ENCODE results near the gene NCF4. TPM values are rescaled to one million over a fixed set of nuclear protein-coding genes. Genes with fewer than 3 reads are reported as not detected.

NCF4 gene
- total RNA-seq, 1 experiment from 2014 or later = not detected

DNA sequence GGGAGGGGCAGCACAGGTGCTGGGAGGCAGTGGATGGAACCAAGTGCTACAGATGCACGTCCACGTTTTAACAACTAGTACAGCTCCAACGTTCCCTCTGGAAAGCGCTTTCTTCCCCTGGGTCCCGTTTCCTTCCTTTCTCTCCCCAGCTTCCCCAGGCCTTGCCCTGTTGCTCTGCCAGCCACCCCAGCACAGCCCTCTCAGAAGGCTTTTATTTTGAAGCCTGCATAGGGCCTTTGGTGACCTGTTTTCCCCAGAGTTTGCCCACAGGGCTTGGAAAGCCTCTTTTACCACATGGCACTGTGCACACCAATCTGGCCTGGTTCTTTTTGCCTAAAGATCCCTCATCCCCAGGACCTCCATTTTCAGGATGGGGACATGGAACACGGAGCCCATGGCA is 13.9 kb upstream of the NCF4 start:
- no peak for DNase-seq (ENCODE audit: low spot score)
- POLR2A ChIA-PET (ENCODE audit: low non-redundant PET) = no interaction called here
- Histone ChIP-seq H3K4me3 (ENCODE audit: low read depth, low read length, poor library complexity, severe bottlenecking) (no peak overlapping the region), H3K36me3 (ENCODE audit: insufficient read depth, low read length, poor library complexity, severe bottlenecking) (no peaks in the 10 kb centered on the region), H3K4me1 (ENCODE audit: insufficient read depth, low read length, poor library complexity, severe bottlenecking) (no peaks in the 10 kb centered on the region), H3K27me3 (replicated peaks; ENCODE audit: insufficient read depth, low read depth, low read length, poor library complexity) (peaks cover 9% of the 10 kb centered on the region), H3K9me3 (ENCODE audit: low read depth, low read length, poor library complexity, severe bottlenecking) (no peaks in the 10 kb centered on the region), H3K27ac (ENCODE audit: low read depth, low read length, poor library complexity, severe bottlenecking) (no peak overlapping the region)
- TF ChIP-seq EZH2 (IDR thresholded peaks at IDR 0.05; ENCODE audit: borderline replicate concordance, low read depth, low read length, poor library complexity, severe bottlenecking) = no peak
- TF ChIP-seq, protein P1, sequence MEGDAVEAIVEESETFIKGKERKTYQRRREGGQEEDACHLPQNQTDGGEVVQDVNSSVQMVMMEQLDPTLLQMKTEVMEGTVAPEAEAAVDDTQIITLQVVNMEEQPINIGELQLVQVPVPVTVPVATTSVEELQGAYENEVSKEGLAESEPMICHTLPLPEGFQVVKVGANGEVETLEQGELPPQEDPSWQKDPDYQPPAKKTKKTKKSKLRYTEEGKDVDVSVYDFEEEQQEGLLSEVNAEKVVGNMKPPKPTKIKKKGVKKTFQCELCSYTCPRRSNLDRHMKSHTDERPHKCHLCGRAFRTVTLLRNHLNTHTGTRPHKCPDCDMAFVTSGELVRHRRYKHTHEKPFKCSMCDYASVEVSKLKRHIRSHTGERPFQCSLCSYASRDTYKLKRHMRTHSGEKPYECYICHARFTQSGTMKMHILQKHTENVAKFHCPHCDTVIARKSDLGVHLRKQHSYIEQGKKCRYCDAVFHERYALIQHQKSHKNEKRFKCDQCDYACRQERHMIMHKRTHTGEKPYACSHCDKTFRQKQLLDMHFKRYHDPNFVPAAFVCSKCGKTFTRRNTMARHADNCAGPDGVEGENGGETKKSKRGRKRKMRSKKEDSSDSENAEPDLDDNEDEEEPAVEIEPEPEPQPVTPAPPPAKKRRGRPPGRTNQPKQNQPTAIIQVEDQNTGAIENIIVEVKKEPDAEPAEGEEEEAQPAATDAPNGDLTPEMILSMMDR (conservative IDR thresholded peaks at IDR 0.05; ENCODE audit: low read depth, low read length) = no peak
- no TSS peak for BruUV-seq (replicated peaks)
- intact Hi-C loops (cut with micrococcal nuclease; ENCODE audit: unreplicated experiment) = no loop called here
- CTCF ChIA-PET = no interaction called here

DNA sequence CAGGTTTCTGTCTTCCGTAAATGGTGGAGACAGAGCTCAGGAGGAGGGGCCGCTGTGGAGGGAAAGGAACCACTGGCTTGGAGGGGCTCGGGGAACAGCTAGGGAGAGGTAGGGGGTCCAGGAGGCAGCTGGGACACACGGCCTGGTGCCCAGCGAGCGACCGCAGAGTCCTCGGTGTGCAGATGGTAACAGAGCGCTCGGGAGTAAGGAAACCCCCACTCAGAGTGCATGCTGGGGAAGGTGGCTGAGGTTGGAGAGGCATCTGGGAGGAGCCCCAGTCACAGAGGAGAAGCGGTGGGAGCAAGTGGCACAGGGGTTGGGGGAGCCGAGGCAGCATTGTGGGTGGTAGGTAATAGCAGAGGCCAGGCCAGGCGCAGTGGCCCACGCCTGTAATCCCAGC is 10.8 kb upstream of the NCF4 start:
- Histone ChIP-seq H3K27ac (ENCODE audit: low read depth, low read length, poor library complexity, severe bottlenecking) (no peak overlapping the region), H3K4me1 (ENCODE audit: insufficient read depth, low read length, poor library complexity, severe bottlenecking) (no peaks in the 10 kb centered on the region), H3K4me3 (ENCODE audit: low read depth, low read length, poor library complexity, severe bottlenecking) (no peak overlapping the region), H3K36me3 (ENCODE audit: insufficient read depth, low read length, poor library complexity, severe bottlenecking) (no peaks in the 10 kb centered on the region), H3K9me3 (ENCODE audit: low read depth, low read length, poor library complexity, severe bottlenecking) (no peaks in the 10 kb centered on the region), H3K27me3 (replicated peaks; ENCODE audit: insufficient read depth, low read depth, low read length, poor library complexity) (peaks cover 5% of the 10 kb centered on the region)
- CTCF ChIA-PET = no interaction called here
- POLR2A ChIA-PET (ENCODE audit: low non-redundant PET) = no interaction called here
- no TSS peak for BruUV-seq (replicated peaks)
- TF ChIP-seq, protein P1 (conservative IDR thresholded peaks at IDR 0.05; ENCODE audit: low read depth, low read length) = no peak
- TF ChIP-seq EZH2 (IDR thresholded peaks at IDR 0.05; ENCODE audit: borderline replicate concordance, low read depth, low read length, poor library complexity, severe bottlenecking) = no peak
- DNase-seq (ENCODE audit: low spot score) = no peak
- intact Hi-C loops (cut with micrococcal nuclease; ENCODE audit: unreplicated experiment) = no loop called here

DNA sequence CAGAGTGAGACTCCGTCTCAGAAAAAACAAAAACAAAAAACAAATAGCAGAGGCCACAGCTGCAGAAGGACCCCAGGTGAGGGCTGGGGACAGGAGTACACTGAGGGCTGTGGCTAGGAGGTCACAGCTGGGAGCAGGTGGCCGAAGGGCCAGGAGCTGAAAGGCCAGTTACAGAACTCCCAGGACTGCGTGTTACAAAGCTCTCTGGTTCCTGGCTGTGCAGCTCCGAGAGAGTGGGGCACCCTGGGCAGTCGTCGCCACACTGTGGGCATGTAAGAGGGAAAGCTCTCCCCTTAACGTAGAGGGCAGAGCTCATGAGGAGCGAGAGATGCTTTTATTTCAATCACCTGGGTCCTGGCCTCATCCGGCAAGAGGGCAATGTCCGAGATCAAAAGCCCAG is 10.1 kb upstream of the NCF4 start:
- Histone ChIP-seq H3K27ac (ENCODE audit: low read depth, low read length, poor library complexity, severe bottlenecking) (no peak overlapping the region), H3K36me3 (ENCODE audit: insufficient read depth, low read length, poor library complexity, severe bottlenecking) (no peaks in the 10 kb centered on the region), H3K4me1 (ENCODE audit: insufficient read depth, low read length, poor library complexity, severe bottlenecking) (no peaks in the 10 kb centered on the region), H3K9me3 (ENCODE audit: low read depth, low read length, poor library complexity, severe bottlenecking) (no peaks in the 10 kb centered on the region), H3K27me3 (replicated peaks; ENCODE audit: insufficient read depth, low read depth, low read length, poor library complexity) (peaks cover 5% of the 10 kb centered on the region), H3K4me3 (ENCODE audit: low read depth, low read length, poor library complexity, severe bottlenecking) (no peak overlapping the region)
- intact Hi-C loops (cut with micrococcal nuclease; ENCODE audit: unreplicated experiment) = no loop called here
- CTCF ChIA-PET = no interaction called here
- POLR2A ChIA-PET (ENCODE audit: low non-redundant PET) = no interaction called here
- DNase-seq (ENCODE audit: low spot score) = no peak
- BruUV-seq (replicated peaks) = no TSS peak
- TF ChIP-seq, protein P1 (conservative IDR thresholded peaks at IDR 0.05; ENCODE audit: low read depth, low read length) = no peak
- TF ChIP-seq EZH2 (IDR thresholded peaks at IDR 0.05; ENCODE audit: borderline replicate concordance, low read depth, low read length, poor library complexity, severe bottlenecking) = no peak
